Tongue (tissue), 2 donors: Measurements from ENCODE around the gene MIF4GD. TPM values are rescaled to one million over a fixed set of nuclear protein-coding genes. Genes with fewer than 3 reads are reported as not detected.

Source experiments
- DNase-seq: peaks from one replicate; pipeline ENCODE4 v3.0.0-alpha.2; 2015
- total RNA-seq: library from RNA; depleted of rRNA; stranded (reverse); fragments of >200 nt; gene quantifications from one replicate; pipeline ENCODE4 v1.2.3, GENCODE V29; 2014

The MIF4GD gene
- total RNA-seq, 1 donor from 2014 or later: 9.1 TPM

GRCh38 chr17:75232786-75233185 lies 38.2 kb downstream of the MIF4GD start:
- DNase-seq: no peak

DNA sequence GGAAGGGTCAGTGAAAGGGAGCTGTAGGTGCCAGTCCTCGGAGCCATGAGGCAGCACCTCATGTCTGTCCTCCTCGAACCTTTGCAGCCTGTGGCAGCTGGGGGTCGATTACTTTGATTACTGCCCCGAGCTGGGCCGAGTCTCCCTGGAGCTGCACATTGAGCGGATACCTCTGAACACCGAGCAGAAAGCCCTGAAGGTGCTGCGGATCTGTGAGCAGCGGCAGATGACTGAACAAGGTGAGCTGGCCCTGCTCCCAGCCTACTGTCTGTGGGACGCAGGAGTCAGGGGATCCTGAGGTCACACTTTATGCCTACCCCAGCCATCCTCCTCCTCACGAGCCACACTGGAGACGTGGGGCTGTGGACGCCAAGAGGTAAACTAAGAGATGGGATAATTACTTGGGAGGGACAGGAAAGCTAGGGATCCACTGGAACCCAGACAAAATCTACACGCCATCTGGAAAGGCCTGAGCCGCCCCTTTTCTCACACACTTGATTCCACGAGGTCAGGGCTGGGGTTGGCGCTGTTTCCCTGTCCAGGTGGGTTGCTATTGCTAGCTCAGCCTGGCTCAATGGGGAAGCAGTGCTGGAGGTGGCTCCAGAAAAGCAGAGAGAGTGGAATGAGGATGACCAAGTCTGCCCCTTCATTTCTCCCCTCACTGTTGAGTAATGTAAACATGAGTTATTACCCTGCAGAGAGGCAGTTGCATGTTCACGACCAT lies 39.1 kb downstream of the MIF4GD start:
- no peak for DNase-seq

DNA sequence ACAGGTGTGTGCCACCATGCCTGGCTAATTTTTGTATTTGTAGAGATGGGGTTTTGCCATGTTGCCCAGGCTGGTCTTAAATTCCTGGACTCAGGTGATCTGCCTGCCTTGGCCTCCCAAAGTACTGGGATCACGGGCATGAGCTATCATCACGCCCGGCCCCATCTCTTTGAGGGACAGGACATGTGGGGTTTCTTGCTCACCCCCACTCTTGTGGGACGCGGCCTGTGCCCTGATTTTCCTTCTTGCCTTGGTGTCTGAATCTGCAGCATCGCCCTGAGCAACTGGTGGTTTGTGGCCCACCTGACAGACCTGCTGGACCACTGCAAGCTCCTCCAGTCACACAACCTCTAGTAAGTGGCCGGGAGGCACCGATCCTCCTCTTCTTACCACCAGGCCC lies 40.0 kb downstream of the MIF4GD start:
- DNase-seq: no peak

DNA sequence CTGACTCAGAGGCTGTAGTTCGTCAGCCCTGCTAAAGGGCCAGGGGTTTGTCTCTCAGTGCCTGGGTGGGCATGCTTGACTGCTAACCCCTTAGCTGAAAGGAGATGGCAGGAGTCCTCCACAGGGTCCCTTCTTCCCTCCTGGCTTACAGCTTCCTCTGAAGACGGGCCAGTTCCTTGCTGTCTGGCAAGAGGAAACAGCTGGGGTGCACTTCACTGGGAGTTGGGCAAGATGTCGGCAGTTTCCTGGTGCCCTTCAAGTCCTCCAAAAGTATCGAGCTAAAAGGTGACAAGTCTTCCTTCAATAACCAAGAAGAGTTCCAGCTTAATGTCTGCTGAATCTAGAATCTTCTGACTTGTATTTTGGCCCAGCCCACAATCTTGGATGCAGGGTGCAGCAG lies 42.2 kb downstream of the MIF4GD start:
- DNase-seq: no peak

- DNase-seq: no peak
Measured at GRCh38 chr17:75228305-75228704, 42.7 kb downstream of the MIF4GD start.

DNA sequence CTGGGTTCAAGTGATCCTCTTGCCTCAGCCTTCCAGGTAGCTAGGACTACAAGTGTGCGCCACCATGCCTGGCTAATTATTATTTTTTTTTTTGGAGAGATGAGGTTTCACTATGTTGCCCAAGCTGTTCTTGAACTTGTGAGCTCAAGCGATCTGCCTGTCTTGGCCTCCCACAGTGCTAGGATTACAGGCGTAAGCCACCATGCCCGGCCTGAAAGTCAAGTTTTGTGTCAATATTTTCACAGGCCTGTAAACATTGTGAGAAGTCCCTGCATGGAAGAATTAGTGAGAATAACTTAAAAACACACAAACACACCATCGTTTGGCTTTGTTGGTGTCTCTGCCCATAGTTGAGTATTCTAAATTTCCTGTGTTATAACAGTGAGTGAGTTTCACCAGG lies 43.3 kb downstream of the MIF4GD start:
- no peak for DNase-seq

DNA sequence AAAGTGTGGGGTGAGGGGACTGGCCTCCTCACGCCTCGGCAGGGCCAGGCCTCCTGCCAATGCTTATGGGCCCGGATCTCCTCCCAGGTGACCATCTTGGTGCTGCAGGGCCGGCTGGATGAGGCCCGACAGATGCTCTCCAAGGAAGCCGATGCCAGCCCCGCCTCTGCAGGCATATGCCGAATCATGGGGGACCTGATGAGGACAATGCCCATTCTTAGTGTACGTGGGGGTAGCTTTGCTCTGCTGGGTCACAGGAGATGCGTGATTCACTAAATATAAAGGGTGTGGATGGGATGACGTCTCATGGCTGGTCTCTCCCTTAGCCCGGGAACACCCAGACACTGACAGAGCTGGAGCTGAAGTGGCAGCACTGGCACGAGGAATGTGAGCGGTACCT lies 46.0 kb downstream of the MIF4GD start:
- no peak for DNase-seq

DNA sequence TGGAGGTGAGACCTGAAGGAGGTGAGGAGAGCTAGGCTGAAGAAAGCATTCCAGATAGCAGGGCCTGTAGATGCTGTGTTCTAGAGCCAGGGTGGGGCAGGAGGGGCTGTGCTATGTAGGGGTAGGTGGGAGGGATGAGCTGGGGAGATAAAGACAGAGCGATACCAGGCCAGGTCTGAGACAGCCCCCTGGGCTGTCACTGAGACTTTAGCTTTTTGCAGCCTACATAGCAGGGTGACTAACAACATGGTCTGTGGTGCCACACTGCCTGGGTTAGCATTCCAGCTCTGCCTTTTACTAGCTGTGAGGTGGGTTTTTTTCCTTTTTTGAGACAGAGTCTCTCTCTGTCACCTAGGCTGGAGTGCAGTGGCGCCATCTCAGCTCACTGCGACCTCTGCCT lies 51.2 kb downstream of the MIF4GD start:
- DNase-seq: no peak

DNA sequence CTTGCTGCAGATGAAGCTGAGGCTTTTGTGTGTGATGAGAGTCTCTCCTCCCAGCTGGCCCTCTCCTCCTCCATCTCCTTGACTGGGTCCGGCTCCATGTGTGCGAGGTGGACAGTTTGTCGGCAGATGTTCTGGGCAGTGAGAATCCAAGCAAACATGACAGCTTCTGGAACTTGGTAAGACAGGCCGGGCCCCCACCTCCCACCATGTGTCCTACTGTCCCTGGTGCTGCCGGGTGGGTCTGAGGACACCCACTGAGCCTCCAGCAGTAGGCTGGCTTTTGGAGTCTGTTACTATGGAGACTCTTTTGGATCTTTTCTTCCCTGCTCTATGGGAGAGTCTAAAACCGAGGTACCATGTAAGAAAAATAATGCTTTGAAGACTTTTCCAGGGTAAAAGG lies 52.9 kb downstream of the MIF4GD start:
- DNase-seq: no peak

Other genes starting within 250 kb of the MIF4GD start
- gene ATP5PD, start 224.3 kb downstream of the MIF4GD start, total RNA-seq: 299 TPM
- gene KCTD2, start 224.0 kb downstream of the MIF4GD start, total RNA-seq: 19.8 TPM
- gene SLC16A5, start 183.3 kb downstream of the MIF4GD start, total RNA-seq: 11.5 TPM
- gene ARMC7, start 161.3 kb downstream of the MIF4GD start, total RNA-seq: 3.5 TPM
- 50.8 TPM for gene NT5C, start 139.5 kb downstream of the MIF4GD start, total RNA-seq
- gene JPT1, start 116.7 kb downstream of the MIF4GD start, total RNA-seq: 97.4 TPM
- 64.0 TPM for gene SUMO2, start 88.3 kb downstream of the MIF4GD start, total RNA-seq
- 35.1 TPM for gene NUP85, start 65.6 kb downstream of the MIF4GD start, total RNA-seq
- 21.0 TPM for gene GGA3, start 9.6 kb downstream of the MIF4GD start, total RNA-seq
- 44.7 TPM for gene MRPS7, start 9.4 kb downstream of the MIF4GD start, total RNA-seq
- 4.9 TPM for gene SLC25A19, start 18.2 kb upstream of the MIF4GD start, total RNA-seq
- gene GRB2, start 134.4 kb upstream of the MIF4GD start, total RNA-seq: 99.6 TPM
- 72.3 TPM for gene TMEM94, start 185.4 kb upstream of the MIF4GD start, total RNA-seq
- 22.4 TPM for gene CASKIN2, start 244.3 kb upstream of the MIF4GD start, total RNA-seq
- gene TSEN54, start 245.3 kb upstream of the MIF4GD start, total RNA-seq: 22.9 TPM